ENCODE measurements around the gene DSG1. TPM values are rescaled to one million over a fixed set of nuclear protein-coding genes. Genes with fewer than 3 reads are reported as not detected.

DSG1 gene
- total and polyA plus RNA-seq, 2 of the 8 experiments (the other 6 are each of a cell fraction or from before 2014, with no cell fraction given), result 0.06 TPM; not detected in 1

- TF ChIP-seq ATF2 (IDR thresholded peaks at IDR 0.05; ENCODE audit: low read length), result no peak
- TF ChIP-seq SUZ12 (IDR thresholded peaks at IDR 0.05; ENCODE audit: low read length), result no peak
- no peak for TF ChIP-seq POLR2AphosphoS5 (IDR thresholded peaks at IDR 0.05; ENCODE audit: low read depth, low read length)
- TF ChIP-seq SRF (IDR thresholded peaks at IDR 0.05; ENCODE audit: low read depth, low read length), result no peak
- TF ChIP-seq POLR2A (IDR thresholded peaks at IDR 0.05; ENCODE audit: control extremely low read depth in 1 of 2, low read depth in 2 of 2, low read length in 2 of 2), result no peak
- TF ChIP-seq TEAD4 (IDR thresholded peaks at IDR 0.05; ENCODE audit: low read depth, low read length), result no peak
Measured at GRCh38 chr18:31268985-31269406, 49.0 kb upstream of the DSG1 start (continued).
